ENCODE measurements around the gene BABAM2. TPM values are rescaled to one million over a fixed set of nuclear protein-coding genes. Genes with fewer than 3 reads are reported as not detected.
"Not testable (repeated sequence)": the region's sequence is repeated elsewhere in the genome, so short reads cannot be mapped to it uniquely, and the experiment has no call there.

Gene BABAM2
- total RNA-seq, 1 experiment from 2014 or later: 16.3 TPM

- no peak overlapping the region for H3K27ac ChIP-seq (ENCODE audit: low read length)
- ChIA-PET CTCF (no interaction called here), POLR2A (ENCODE audit: unreplicated experiment) (no interaction called here)
- peaks cover 4% of the 10 kb centered on the region; the same call in 1 of the 2 replicates for H3K9me3 ChIP-seq (ENCODE audit: low read length)
- no peak for ATAC-seq
- H4K20me1 ChIP-seq (ENCODE audit: low read length): no peaks in the 10 kb centered on the region
- no TSS peak for BruUV-seq (replicated peaks)
- peaks cover 4% of the 10 kb centered on the region for H3K36me3 ChIP-seq (ENCODE audit: low read depth, low read length)
- no peaks in the 10 kb centered on the region for H3F3A ChIP-seq (ENCODE audit: low read length, unreplicated experiment)
- H3K4me1 ChIP-seq (ENCODE audit: insufficient read depth, low read length): no peaks in the 10 kb centered on the region
- no peaks in the 10 kb centered on the region for H3K79me2 ChIP-seq (ENCODE audit: low read length)
- no peak overlapping the region for H3K9ac ChIP-seq (ENCODE audit: low read length)
- no peaks in the 10 kb centered on the region for H3K27me3 ChIP-seq (ENCODE audit: low read length)
- no peak overlapping the region for H3K4me2 ChIP-seq (ENCODE audit: low read length)
- H3K9me2 ChIP-seq (replicated peaks; ENCODE audit: low read length): no peaks in the 10 kb centered on the region
- TF ChIP-seq EZH2 (IDR thresholded peaks at IDR 0.05; ENCODE audit: low read length, unreplicated experiment) (no peak), EZH2phosphoT487 (IDR thresholded peaks at IDR 0.05; ENCODE audit: borderline replicate concordance, low read length) (no peak)
- TF ChIP-seq, protein P1, sequence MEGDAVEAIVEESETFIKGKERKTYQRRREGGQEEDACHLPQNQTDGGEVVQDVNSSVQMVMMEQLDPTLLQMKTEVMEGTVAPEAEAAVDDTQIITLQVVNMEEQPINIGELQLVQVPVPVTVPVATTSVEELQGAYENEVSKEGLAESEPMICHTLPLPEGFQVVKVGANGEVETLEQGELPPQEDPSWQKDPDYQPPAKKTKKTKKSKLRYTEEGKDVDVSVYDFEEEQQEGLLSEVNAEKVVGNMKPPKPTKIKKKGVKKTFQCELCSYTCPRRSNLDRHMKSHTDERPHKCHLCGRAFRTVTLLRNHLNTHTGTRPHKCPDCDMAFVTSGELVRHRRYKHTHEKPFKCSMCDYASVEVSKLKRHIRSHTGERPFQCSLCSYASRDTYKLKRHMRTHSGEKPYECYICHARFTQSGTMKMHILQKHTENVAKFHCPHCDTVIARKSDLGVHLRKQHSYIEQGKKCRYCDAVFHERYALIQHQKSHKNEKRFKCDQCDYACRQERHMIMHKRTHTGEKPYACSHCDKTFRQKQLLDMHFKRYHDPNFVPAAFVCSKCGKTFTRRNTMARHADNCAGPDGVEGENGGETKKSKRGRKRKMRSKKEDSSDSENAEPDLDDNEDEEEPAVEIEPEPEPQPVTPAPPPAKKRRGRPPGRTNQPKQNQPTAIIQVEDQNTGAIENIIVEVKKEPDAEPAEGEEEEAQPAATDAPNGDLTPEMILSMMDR (conservative IDR thresholded peaks at IDR 0.05; ENCODE audit: low read depth, low read length): no peak
- H2AFZ ChIP-seq (ENCODE audit: low read length): no peak overlapping the region
- no peak overlapping the region for H3K4me3 ChIP-seq (ENCODE audit: low read length)
- no peak for DNase-seq
- intact Hi-C loops (cut with micrococcal nuclease): no loop called here
These were observed 366.7 kb downstream of the BABAM2 start for GRCh38 chr2:28257182-28257581.

GRCh38 chr2:28259226-28259625, 368.7 kb downstream of the BABAM2 start:
- H3K27ac ChIP-seq (ENCODE audit: low read length); DNase-seq; H3K4me1 ChIP-seq (ENCODE audit: insufficient read depth, low read length); H3K36me3 ChIP-seq (ENCODE audit: low read depth, low read length); H3K4me2 ChIP-seq (ENCODE audit: low read length); H3K9ac ChIP-seq (ENCODE audit: low read length); H3K27me3 ChIP-seq (ENCODE audit: low read length); H3K9me3 ChIP-seq (ENCODE audit: low read length); BruUV-seq (replicated peaks); CTCF ChIA-PET; H3K9me2 ChIP-seq (replicated peaks; ENCODE audit: low read length); intact Hi-C loops (cut with micrococcal nuclease); POLR2A ChIA-PET (ENCODE audit: unreplicated experiment); H3K4me3 ChIP-seq (ENCODE audit: low read length); H4K20me1 ChIP-seq (ENCODE audit: low read length); ATAC-seq; H2AFZ ChIP-seq (ENCODE audit: low read length); H3F3A ChIP-seq (ENCODE audit: low read length, unreplicated experiment); H3K79me2 ChIP-seq (ENCODE audit: low read length): not testable (repeated sequence)

- TF ChIP-seq EZH2phosphoT487 (IDR thresholded peaks at IDR 0.05; ENCODE audit: borderline replicate concordance, low read length) (no peak), EZH2 (IDR thresholded peaks at IDR 0.05; ENCODE audit: low read length, unreplicated experiment) (no peak)
- TF ChIP-seq, protein P1 (conservative IDR thresholded peaks at IDR 0.05; ENCODE audit: low read depth, low read length): no peak
- no peaks in the 10 kb centered on the region for H3K27me3 ChIP-seq (ENCODE audit: low read length)
- H3K36me3 ChIP-seq (ENCODE audit: low read depth, low read length): peaks cover 4% of the 10 kb centered on the region
- no peaks in the 10 kb centered on the region for H3K9me2 ChIP-seq (replicated peaks; ENCODE audit: low read length)
- peaks cover 4% of the 10 kb centered on the region; the same call in 1 of the 2 replicates for H3K9me3 ChIP-seq (ENCODE audit: low read length)
- H4K20me1 ChIP-seq (ENCODE audit: low read length): no peaks in the 10 kb centered on the region
- H3K9ac ChIP-seq (ENCODE audit: low read length): no peak overlapping the region
- no peak overlapping the region for H2AFZ ChIP-seq (ENCODE audit: low read length)
- DNase-seq (no peak), ATAC-seq (no peak)
- H3K4me1 ChIP-seq (ENCODE audit: insufficient read depth, low read length): peaks cover 3% of the 10 kb centered on the region
- POLR2A ChIA-PET (ENCODE audit: unreplicated experiment): no interaction called here
- H3K79me2 ChIP-seq (ENCODE audit: low read length): no peaks in the 10 kb centered on the region
- CTCF ChIA-PET: no interaction called here
- H3K4me2 ChIP-seq (ENCODE audit: low read length): no peak overlapping the region
- no TSS peak for BruUV-seq (replicated peaks)
- intact Hi-C loops (cut with micrococcal nuclease): no loop called here
- no peak overlapping the region for H3K27ac ChIP-seq (ENCODE audit: low read length)
- no peak overlapping the region for H3K4me3 ChIP-seq (ENCODE audit: low read length)
- no peaks in the 10 kb centered on the region for H3F3A ChIP-seq (ENCODE audit: low read length, unreplicated experiment)
These were observed 373.2 kb downstream of the BABAM2 start for GRCh38 chr2:28263690-28264089.

All from PC-3 (cell line).